Thyroid gland (tissue), 4 donors: Measurements from ENCODE around the gene POLR3H. TPM values are rescaled to one million over a fixed set of nuclear protein-coding genes. Genes with fewer than 3 reads are reported as not detected.

ENCODE experiments used
- DNase-seq, 2 donors: peaks; one replicate each; pipeline ENCODE4 v3.0.0-alpha.2; 2019
- H3K27ac ChIP-seq, 3 donors: fragments of 200-600 bp; sonication (generic); 1 replicate in 2 of 3; 2 replicates in 1 of 3; pipeline ENCODE4 v1.5.1; 2016 to 2019; ENCODE audit warnings: mild to moderate bottlenecking in 1 of 3, moderate library complexity in 1 of 3
- H3K27me3 ChIP-seq: fragments of 200-600 bp; sonication (generic); one replicate; pipeline ENCODE4 v1.5.1; 2019
- H3K36me3 ChIP-seq, 2 donors: fragments of 200-600 bp; sonication (generic); one replicate each; pipeline ENCODE4 v1.5.1; 2016 to 2019
- H3K4me1 ChIP-seq, 2 donors: fragments of 200-600 bp; sonication (generic); one replicate each; pipeline ENCODE4 v1.5.1; 2017 to 2019
- H3K4me3 ChIP-seq, 3 donors: fragments of 200-600 bp; sonication (generic); replicated peaks in 1 of 3; 1 replicate in 2 of 3; 2 replicates in 1 of 3; pipeline ENCODE4 v1.5.1; 2016; ENCODE audit warnings: mild to moderate bottlenecking in 1 of 3
- H3K9me3 ChIP-seq: fragments of 200-600 bp; sonication (generic); one replicate; pipeline ENCODE4 v1.5.1; 2017
- CTCF ChIP-seq, 6 experiments: fragments of 200-600 bp in 3 of 6; fragments of 450-650 bp in 3 of 6; sonication (generic) in 3 of 6; IDR thresholded peaks; one replicate each; pipeline ENCODE4 v1.5.1; 2016 to 2019; ENCODE audit warnings: antibody characterized with exemption in 6 of 6, mild to moderate bottlenecking in 2 of 6, inconsistent platforms in 1 of 6, moderate library complexity in 1 of 6
- POLR2A ChIP-seq, 2 donors: fragments of 450-650 bp; IDR thresholded peaks; one replicate each; pipeline ENCODE4 v1.6.1; 2017; ENCODE audit warnings: antibody characterized with exemption in 2 of 2, mild to moderate bottlenecking in 2 of 2, moderate library complexity in 1 of 2
- WGBS, 2 donors: methylation state at CpG; one replicate each; pipeline ENCODE4 v1.1.5; 2017; 5-methylcytosine and 5-hydroxymethylcytosine counted together
- intact Hi-C: fragments of 100-400 bp; cut with DNase I; formaldehyde crosslinking; loops from one replicate; pipeline ENCODE4 v1.15.1; 2023
- total RNA-seq, 4 donors: library from RNA; depleted of rRNA; stranded (reverse); fragments of >200 nt; gene quantifications; one replicate each; pipeline ENCODE4 v1.2.3, GENCODE V29; 2016

Gene POLR3H
- total RNA-seq, 4 donors from 2014 or later: 20.6 to 27.3 (median 25.3) TPM

GRCh38 chr22:41564563-41564962, 20.3 kb upstream of the POLR3H start:
- Histone ChIP-seq H3K27ac (no peak overlapping the region), H3K27me3 (no peaks in the 10 kb centered on the region), H3K36me3 (no peaks in the 10 kb centered on the region), H3K4me1 (no peaks in the 10 kb centered on the region), H3K4me3 (no peak overlapping the region), H3K9me3 (no peaks in the 10 kb centered on the region)
- intact Hi-C loops: no loop called here
- WGBS, 2 donors: 92% methylated on average over 8 of the region's 8 CpGs
- TF ChIP-seq CTCF (IDR thresholded peaks at IDR 0.05) (no peak), POLR2A (IDR thresholded peaks at IDR 0.05) (no peak)
- no peak for DNase-seq

DNA sequence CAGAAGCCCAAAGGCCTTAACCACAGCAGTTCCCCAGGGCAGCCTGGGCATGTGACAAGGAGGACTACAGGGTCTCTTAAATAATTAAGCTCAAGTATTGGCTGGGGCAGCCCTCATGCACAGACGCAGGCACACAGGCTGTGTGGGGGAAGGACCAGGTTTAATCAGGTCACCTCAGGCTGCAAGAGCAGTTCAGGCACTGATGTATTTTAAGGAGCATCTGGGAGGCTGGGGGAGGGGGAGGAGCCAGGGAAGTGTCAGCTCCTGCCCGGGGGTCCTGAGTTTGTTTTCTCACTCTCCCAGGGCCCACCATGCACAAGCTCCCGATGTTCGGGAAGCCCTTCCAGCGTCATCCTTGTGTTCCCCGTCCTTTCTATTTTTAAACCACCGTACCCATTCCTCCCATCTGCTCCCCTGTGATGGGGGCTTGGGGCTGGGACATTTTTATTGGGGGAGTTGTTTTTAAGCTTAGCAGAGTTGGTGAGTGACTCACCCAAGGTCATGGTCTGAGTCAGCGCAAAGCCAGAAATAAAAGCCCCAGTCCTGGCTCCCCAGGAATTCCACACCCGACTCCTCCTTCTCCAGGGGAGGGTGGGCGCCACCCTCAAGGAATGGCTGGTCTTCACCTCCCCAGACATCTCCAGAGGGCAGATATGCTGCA, 18.9 kb upstream of the POLR3H start:
- WGBS, 2 donors: 58 to 65% methylated on average over 10 of the region's 10 CpGs
- no peaks in the 10 kb centered on the region for H3K4me1 ChIP-seq
- H3K4me3 ChIP-seq: no peak overlapping the region
- no peaks in the 10 kb centered on the region for H3K27me3 ChIP-seq
- TF ChIP-seq CTCF (IDR thresholded peaks at IDR 0.05): no peak
- no peaks in the 10 kb centered on the region for H3K9me3 ChIP-seq
- no peak for DNase-seq
- no peaks in the 10 kb centered on the region for H3K36me3 ChIP-seq
- H3K27ac ChIP-seq: no peak overlapping the region
- intact Hi-C loops: no loop called here

- Histone ChIP-seq H3K27me3 (no peaks in the 10 kb centered on the region), H3K36me3 (no peaks in the 10 kb centered on the region), H3K9me3 (no peaks in the 10 kb centered on the region), H3K4me3 (no peak overlapping the region), H3K4me1 (peaks cover 0 to 4% of the 10 kb centered on the region in 2 donors), H3K27ac (no peak overlapping the region)
- TF ChIP-seq CTCF (IDR thresholded peaks at IDR 0.05) (no peak), POLR2A (IDR thresholded peaks at IDR 0.05) (no peak)
- DNase-seq: no peak
- WGBS, 2 donors: 81 to 96% methylated on average over 2 to 4 of the region's 4 CpGs
- intact Hi-C loops: no loop called here
Measured at GRCh38 chr22:41562461-41562860, 18.2 kb upstream of the POLR3H start.

DNA sequence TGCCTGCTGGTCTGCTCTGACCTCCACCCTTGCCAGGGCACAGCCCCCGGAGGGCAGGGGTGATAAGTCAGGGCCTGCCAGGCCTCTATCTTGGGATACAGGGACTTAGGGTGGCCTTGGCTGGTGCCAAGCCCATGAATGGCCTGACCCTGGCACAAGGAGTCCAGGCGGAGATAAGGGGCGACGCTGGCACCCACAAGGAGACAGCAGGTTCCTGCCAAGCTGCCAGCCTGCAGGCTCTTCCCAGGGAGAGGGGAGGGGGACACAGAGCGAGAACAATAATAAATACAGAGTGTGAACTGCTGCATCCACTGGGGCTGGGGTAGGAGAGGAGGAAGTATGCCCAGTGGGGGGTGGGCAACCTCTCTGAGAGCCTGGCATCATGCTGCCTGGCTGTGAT, 17.5 kb upstream of the POLR3H start:
- H3K4me3 ChIP-seq: no peak overlapping the region
- no peak overlapping the region for H3K27ac ChIP-seq
- H3K4me1 ChIP-seq: peaks cover 0 to 11% of the 10 kb centered on the region in 2 donors
- H3K36me3 ChIP-seq: no peaks in the 10 kb centered on the region
- TF ChIP-seq POLR2A (IDR thresholded peaks at IDR 0.05): no peak
- TF ChIP-seq CTCF (IDR thresholded peaks at IDR 0.05): no peak
- DNase-seq: no peak
- 68 to 92% methylated on average over 5 of the region's 5 CpGs for WGBS, 2 donors
- no peaks in the 10 kb centered on the region for H3K9me3 ChIP-seq
- no peaks in the 10 kb centered on the region for H3K27me3 ChIP-seq
- intact Hi-C loops: no loop called here

- TF ChIP-seq CTCF (IDR thresholded peaks at IDR 0.05) (no peak), POLR2A (IDR thresholded peaks at IDR 0.05) (no peak)
- Histone ChIP-seq H3K4me3 (no peak overlapping the region), H3K36me3 (no peaks in the 10 kb centered on the region), H3K27me3 (no peaks in the 10 kb centered on the region), H3K4me1 (peaks cover 0 to 11% of the 10 kb centered on the region in 2 donors), H3K27ac (no peak overlapping the region), H3K9me3 (no peaks in the 10 kb centered on the region)
- intact Hi-C loops: no loop called here
- DNase-seq: no peak
- 63 to 64% methylated on average over 6 to 10 of the region's 10 CpGs for WGBS, 2 donors
Measured at GRCh38 chr22:41561335-41561734, 17.1 kb upstream of the POLR3H start.
